GM23248 (cell line): ENCODE data around the gene PFDN1.

Source experiments
- EZH2 ChIP-seq: fragments of 200-600 bp; sonication (generic); IDR thresholded peaks from 2 replicates; pipeline ENCODE4 v1.6.1; 2018; ENCODE audit warnings: antibody characterized with exemption, mild to moderate bottlenecking; ENCODE audit not compliant: insufficient read depth, poor library complexity, severe bottlenecking
- EZH2phosphoT487 ChIP-seq: fragments of 200-600 bp; sonication (generic); IDR thresholded peaks from 2 replicates; pipeline ENCODE4 v1.6.1; 2018; ENCODE audit warnings: antibody characterized with exemption, moderate library complexity, mild to moderate bottlenecking, low read depth; ENCODE audit not compliant: insufficient read depth

DNA sequence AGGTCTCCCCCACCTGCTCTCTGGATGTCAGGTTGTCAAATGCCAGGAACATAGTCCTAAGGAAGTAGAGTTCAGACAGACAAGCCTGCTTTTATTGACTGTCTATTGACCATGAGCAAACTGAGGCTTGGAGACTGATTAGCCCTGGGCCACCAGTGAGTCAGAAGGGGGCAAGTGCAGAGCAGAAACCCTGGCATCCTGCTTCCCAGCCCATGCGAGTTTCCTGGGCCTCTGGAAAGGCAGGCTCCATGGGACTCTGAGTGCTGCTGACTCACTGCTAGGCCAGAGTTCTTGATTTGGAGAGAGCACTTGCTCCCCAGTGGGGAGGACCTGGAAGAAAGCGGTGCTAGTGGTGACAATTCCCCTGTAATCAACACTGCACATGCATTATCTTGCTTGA is 46.3 kb upstream of the PFDN1 start:
- TF ChIP-seq EZH2: no peak
- no peak for TF ChIP-seq EZH2phosphoT487
